HG03025 (cell line): ENCODE results near the gene TRIM31.
"Not testable (repeated sequence)": the region's sequence is repeated elsewhere in the genome, so short reads cannot be mapped to it uniquely, and the experiment has no call there.

Experiments
- ATAC-seq: cut with Tn5 transposase; IDR thresholded peaks from one replicate; pipeline ENCODE4 v1.9.1; 2021; ENCODE audit warnings: mild to moderate bottlenecking, moderate library complexity; ENCODE audit not compliant: unreplicated experiment, low FRiP score

Gene TRIM31

GRCh38 chr6:30149858-30150550 lies 37.1 kb upstream of the TRIM31 start:
- no peak for ATAC-seq

- ATAC-seq = no peak
Observed at GRCh38 chr6:30149234-30149633, 36.3 kb upstream of the TRIM31 start.

- no peak for ATAC-seq
Observed at GRCh38 chr6:30147096-30147495, 34.2 kb upstream of the TRIM31 start.

- ATAC-seq = no peak
Observed at GRCh38 chr6:30145818-30146217, 32.9 kb upstream of the TRIM31 start.

- ATAC-seq = no peak
Observed at GRCh38 chr6:30144811-30145210, 31.9 kb upstream of the TRIM31 start.

- no peak for ATAC-seq
Observed at GRCh38 chr6:30143780-30144179, 30.9 kb upstream of the TRIM31 start.

- no peak for ATAC-seq
Observed at GRCh38 chr6:30142665-30143064, 29.8 kb upstream of the TRIM31 start.

- not testable (repeated sequence) for ATAC-seq
Observed at GRCh38 chr6:30140240-30140639, 27.4 kb upstream of the TRIM31 start.

- no peak for ATAC-seq
Observed at GRCh38 chr6:30136570-30137286, 23.8 kb upstream of the TRIM31 start.

GRCh38 chr6:30135757-30136156 lies 22.9 kb upstream of the TRIM31 start, which contains the start of gene TRIM40:
TRIM40 (plus strand) TSS chr6:30136140; CDS start chr6:30137037, 897 bp downstream.
- no peak for ATAC-seq

GRCh38 chr6:30135147-30135546 lies 22.3 kb upstream of the TRIM31 start:
- no peak for ATAC-seq

GRCh38 chr6:30131947-30132497 lies 19.1 kb upstream of the TRIM31 start:
- no peak for ATAC-seq

GRCh38 chr6:30130887-30131862 lies 18.3 kb upstream of the TRIM31 start:
- ATAC-seq = no peak

GRCh38 chr6:30130179-30130679 lies 17.3 kb upstream of the TRIM31 start:
- no peak for ATAC-seq

GRCh38 chr6:30129265-30130178 lies 16.6 kb upstream of the TRIM31 start:
- ATAC-seq = no peak

- ATAC-seq = no peak
Observed at GRCh38 chr6:30127238-30128093, 14.6 kb upstream of the TRIM31 start.

- ATAC-seq = no peak
Observed at GRCh38 chr6:30122515-30122914, 9.6 kb upstream of the TRIM31 start.
